ENCODE results near the gene SSTR1. TPM values are rescaled to one million over a fixed set of nuclear protein-coding genes. Genes with fewer than 3 reads are reported as not detected.

Gene SSTR1
- total and polyA plus RNA-seq, 2 of the 13 experiments (the other 11 are each of a cell fraction or from before 2014, with no cell fraction given), result 0.04 TPM

- TF ChIP-seq ZNF777 (CRISPR knock-in tag; IDR thresholded peaks at IDR 0.05) (no peak), ZNF737 (CRISPR knock-in tag; IDR thresholded peaks at IDR 0.05; ENCODE audit: borderline replicate concordance) (no peak), NAIF1 (CRISPR knock-in tag; IDR thresholded peaks at IDR 0.05; ENCODE audit: borderline replicate concordance) (no peak), ZNF792 (CRISPR knock-in tag; IDR thresholded peaks at IDR 0.05) (no peak), ZNF292 (CRISPR knock-in tag; IDR thresholded peaks at IDR 0.05; ENCODE audit: borderline replicate concordance, low read depth) (no peak), SP5 (CRISPR knock-in tag; IDR thresholded peaks at IDR 0.05; ENCODE audit: borderline replicate concordance, low read depth) (no peak), ZNF224 (CRISPR knock-in tag; IDR thresholded peaks at IDR 0.05) (no peak), ZFP62 (CRISPR knock-in tag; IDR thresholded peaks at IDR 0.05) (no peak), PTBP1 (IDR thresholded peaks at IDR 0.05; ENCODE audit: low read depth, low read length, poor library complexity, severe bottlenecking) (no peak), TEAD3 (CRISPR knock-in tag; optimal IDR thresholded peaks at IDR 0.05; ENCODE audit: borderline replicate concordance) (no peak)
- TF ChIP-seq, protein P1, sequence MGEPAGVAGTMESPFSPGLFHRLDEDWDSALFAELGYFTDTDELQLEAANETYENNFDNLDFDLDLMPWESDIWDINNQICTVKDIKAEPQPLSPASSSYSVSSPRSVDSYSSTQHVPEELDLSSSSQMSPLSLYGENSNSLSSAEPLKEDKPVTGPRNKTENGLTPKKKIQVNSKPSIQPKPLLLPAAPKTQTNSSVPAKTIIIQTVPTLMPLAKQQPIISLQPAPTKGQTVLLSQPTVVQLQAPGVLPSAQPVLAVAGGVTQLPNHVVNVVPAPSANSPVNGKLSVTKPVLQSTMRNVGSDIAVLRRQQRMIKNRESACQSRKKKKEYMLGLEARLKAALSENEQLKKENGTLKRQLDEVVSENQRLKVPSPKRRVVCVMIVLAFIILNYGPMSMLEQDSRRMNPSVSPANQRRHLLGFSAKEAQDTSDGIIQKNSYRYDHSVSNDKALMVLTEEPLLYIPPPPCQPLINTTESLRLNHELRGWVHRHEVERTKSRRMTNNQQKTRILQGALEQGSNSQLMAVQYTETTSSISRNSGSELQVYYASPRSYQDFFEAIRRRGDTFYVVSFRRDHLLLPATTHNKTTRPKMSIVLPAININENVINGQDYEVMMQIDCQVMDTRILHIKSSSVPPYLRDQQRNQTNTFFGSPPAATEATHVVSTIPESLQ (CRISPR knock-in tag; conservative IDR thresholded peaks at IDR 0.05), result no peak
- FAIRE-seq, result no peak
- Histone ChIP-seq H3K79me2 (ENCODE audit: insufficient read depth, low read length) (no peaks in the 10 kb centered on the region), H2AFZ (ENCODE audit: low read length) (no peak overlapping the region), H3K4me3 (replicated peaks in 1 of 3; ENCODE audit: insufficient read depth in 1 of 3, low read depth in 2 of 3, low read length in 3 of 3) (no peak overlapping the region), H3K9ac (ENCODE audit: insufficient read depth, low read depth, low read length) (no peak overlapping the region), H4K20me1 (ENCODE audit: insufficient read depth, low read length) (no peaks in the 10 kb centered on the region), H3K27ac (ENCODE audit: extremely low read length, insufficient read depth, low read length) (no peak overlapping the region), H3K4me1 (ENCODE audit: insufficient read depth, low read length) (no peaks in the 10 kb centered on the region), H3K36me3 (replicated peaks in 1 of 2; ENCODE audit: control insufficient read depth in 1 of 2, insufficient read depth in 2 of 2, low read length in 2 of 2) (no peaks in the 10 kb centered on the region), H3K27me3 (ENCODE audit: control insufficient read depth in 1 of 2, insufficient read depth in 2 of 2, low read length in 2 of 2) (no peaks in the 10 kb centered on the region), H3K9me3 (ENCODE audit: low read length) (no peaks in the 10 kb centered on the region), H3K4me2 (ENCODE audit: low read depth, low read length) (no peak overlapping the region)
- POLR2A ChIA-PET, result no interaction called here
- no peak for ATAC-seq
- intact Hi-C loops (cut with micrococcal nuclease; ENCODE audit: unreplicated experiment) (no loop called here), in situ Hi-C loops (cut with HindIII; ENCODE audit: extremely low pct_ligation_motif_present, low pct_unique_long_range_greater_than_20kb) (no loop called here)
- WGBS (ENCODE audit: low lambda C conversion rate), result 3% methylated on average over 4 of the region's 4 CpGs
- no TSS peak for BruUV-seq (replicated peaks)
- CTCF ChIA-PET (ENCODE audit: low intra/inter-chr PET ratio, low total read pairs), result no interaction called here
- DNase-seq (ENCODE audit: low spot score), result no peak
Observed at GRCh38 chr14:38252066-38252710, 44.5 kb downstream of the SSTR1 start.

Data from HepG2 (cell line).